Activated T-cell treated with anti-CD3 and anti-CD28 coated beads for 1 hour (primary cell): ENCODE data around the gene ITPR1.

Source experiments
- DNase-seq: peaks from one replicate; pipeline ENCODE4 v3.0.0-alpha.2; 2020; ENCODE audit warnings: low read depth

ITPR1 gene

GRCh38 chr3:4855676-4856075, 362.5 kb downstream of the ITPR1 start:
- no peak for DNase-seq

GRCh38 chr3:4856136-4856535, 363.0 kb downstream of the ITPR1 start:
- DNase-seq, result no peak

GRCh38 chr3:4856564-4856963, 363.4 kb downstream of the ITPR1 start:
- no peak for DNase-seq

- DNase-seq, result no peak
Observed at GRCh38 chr3:4856986-4857385, 363.8 kb downstream of the ITPR1 start.

- no peak for DNase-seq
Observed at GRCh38 chr3:4859788-4860187, 366.6 kb downstream of the ITPR1 start.

- DNase-seq, result no peak
Observed at GRCh38 chr3:4862973-4863372, 369.8 kb downstream of the ITPR1 start.

GRCh38 chr3:4864503-4864902, 371.4 kb downstream of the ITPR1 start:
- no peak for DNase-seq

- DNase-seq, result no peak
Observed at GRCh38 chr3:4865714-4866113, 372.6 kb downstream of the ITPR1 start.

- DNase-seq, result no peak
Observed at GRCh38 chr3:4866866-4867265, 373.7 kb downstream of the ITPR1 start.

- DNase-seq, result no peak
Observed at GRCh38 chr3:4877173-4877787, 384.1 kb downstream of the ITPR1 start.

- no peak for DNase-seq
Observed at GRCh38 chr3:4880850-4881249, 387.7 kb downstream of the ITPR1 start.

GRCh38 chr3:4882548-4882947, 389.4 kb downstream of the ITPR1 start:
- no peak for DNase-seq

GRCh38 chr3:4883011-4883410, 389.9 kb downstream of the ITPR1 start:
- DNase-seq, result no peak

- no peak for DNase-seq
Observed at GRCh38 chr3:4884888-4885287, 391.7 kb downstream of the ITPR1 start.

- no peak for DNase-seq
Observed at GRCh38 chr3:4885316-4885715, 392.2 kb downstream of the ITPR1 start.

- DNase-seq, result no peak
Observed at GRCh38 chr3:4886448-4886847, 393.3 kb downstream of the ITPR1 start.

GRCh38 chr3:4887177-4887576, 394.0 kb downstream of the ITPR1 start:
- DNase-seq, result no peak

- DNase-seq, result no peak
Observed at GRCh38 chr3:4888913-4889846, 396.0 kb downstream of the ITPR1 start.

GRCh38 chr3:4889896-4890295, 396.7 kb downstream of the ITPR1 start:
- DNase-seq, result no peak

- no peak for DNase-seq
Observed at GRCh38 chr3:4894891-4895530, 401.9 kb downstream of the ITPR1 start.

GRCh38 chr3:4895838-4896237, 402.7 kb downstream of the ITPR1 start:
- DNase-seq, result no peak
